SW480 (cell line): ENCODE measurements around the gene KIF26B.
A peak's percentile ranks its signal among the peaks of the same experiment; 100 is the strongest.

Experiments
- DNase-seq: peaks from one replicate; pipeline ENCODE4 v3.0.0-alpha.2; 2016; ENCODE audit warnings: low spot score

KIF26B gene

GRCh38 chr1:245133995-245134715 is 20.6 kb upstream of the KIF26B start:
- DNase-seq = no peak

GRCh38 chr1:245142171-245142798 is 12.5 kb upstream of the KIF26B start:
- no peak for DNase-seq

- no peak for DNase-seq
These were observed 11.8 kb upstream of the KIF26B start for GRCh38 chr1:245142976-245143375.

- no peak for DNase-seq
These were observed 10.9 kb upstream of the KIF26B start for GRCh38 chr1:245143849-245144248.

GRCh38 chr1:245148069-245148468 is 6.7 kb upstream of the KIF26B start:
- no peak for DNase-seq

GRCh38 chr1:245148861-245149260 is 5.9 kb upstream of the KIF26B start:
- no peak for DNase-seq

- DNase-seq = peak; percentile 82
These were observed 1.7 kb upstream of the KIF26B start for GRCh38 chr1:245153081-245153551.

- DNase-seq = peak; percentile 20
These were observed 995 bp upstream of the KIF26B start for GRCh38 chr1:245153552-245154428.

GRCh38 chr1:245155272-245156040 is 671 bp downstream of the KIF26B start:
- DNase-seq = peak; percentile 45

GRCh38 chr1:245156041-245156735 is 1.4 kb downstream of the KIF26B start:
- DNase-seq = peak; percentile 83

- DNase-seq = peak; percentile 62
These were observed 2.1 kb downstream of the KIF26B start for GRCh38 chr1:245156736-245157505.

GRCh38 chr1:245158913-245159312 is 4.1 kb downstream of the KIF26B start:
- no peak for DNase-seq

- no peak for DNase-seq
These were observed 5.5 kb downstream of the KIF26B start for GRCh38 chr1:245160288-245160687.

- DNase-seq = no peak
These were observed 6.1 kb downstream of the KIF26B start for GRCh38 chr1:245160741-245161400.

GRCh38 chr1:245161866-245162265 is 7.1 kb downstream of the KIF26B start:
- DNase-seq = no peak

- DNase-seq = no peak
These were observed 11.7 kb downstream of the KIF26B start for GRCh38 chr1:245166471-245166885.

- no peak for DNase-seq
These were observed 13.3 kb downstream of the KIF26B start for GRCh38 chr1:245168086-245168485.

- no peak for DNase-seq
These were observed 14.1 kb downstream of the KIF26B start for GRCh38 chr1:245168906-245169305.

GRCh38 chr1:245169376-245169775 is 14.6 kb downstream of the KIF26B start:
- no peak for DNase-seq

- no peak for DNase-seq
These were observed 17.2 kb downstream of the KIF26B start for GRCh38 chr1:245172026-245172425.
